Activated CD8-positive, alpha-beta memory T cell treated with anti-CD3 and anti-CD28 coated beads, Interleukin-2, amount 50 U/mL, for 24 hours (primary cell): ENCODE measurements around the gene EYS.
"Not testable (repeated sequence)": the region's sequence is repeated elsewhere in the genome, so short reads cannot be mapped to it uniquely, and the experiment has no call there.

Experiments
- DNase-seq: peaks from one replicate; pipeline ENCODE4 v3.0.0-alpha.2; 2020; ENCODE audit errors: extremely low read depth

Gene EYS

GRCh38 chr6:63899550-63899949 is 1807.5 kb downstream of the EYS start:
- DNase-seq, result no peak

- DNase-seq, result no peak
Measured at GRCh38 chr6:63897952-63898351, 1809.1 kb downstream of the EYS start.

- no peak for DNase-seq
Measured at GRCh38 chr6:63897459-63897858, 1809.6 kb downstream of the EYS start.

GRCh38 chr6:63888416-63888815 is 1818.6 kb downstream of the EYS start:
- no peak for DNase-seq

GRCh38 chr6:63887804-63888203 is 1819.2 kb downstream of the EYS start:
- DNase-seq, result not testable (repeated sequence)

GRCh38 chr6:63887002-63887751 is 1819.8 kb downstream of the EYS start:
- no peak for DNase-seq

- no peak for DNase-seq
Measured at GRCh38 chr6:63886341-63886740, 1820.7 kb downstream of the EYS start.

- no peak for DNase-seq
Measured at GRCh38 chr6:63883597-63883996, 1823.4 kb downstream of the EYS start.

GRCh38 chr6:63882208-63882607 is 1824.8 kb downstream of the EYS start:
- DNase-seq, result no peak

- DNase-seq, result no peak
Measured at GRCh38 chr6:63881791-63882190, 1825.2 kb downstream of the EYS start.

- DNase-seq, result no peak
Measured at GRCh38 chr6:63872233-63872632, 1834.8 kb downstream of the EYS start.

GRCh38 chr6:63868351-63868750 is 1838.7 kb downstream of the EYS start:
- DNase-seq, result no peak

- no peak for DNase-seq
Measured at GRCh38 chr6:63864671-63865318, 1842.2 kb downstream of the EYS start.

GRCh38 chr6:63864061-63864460 is 1843.0 kb downstream of the EYS start:
- no peak for DNase-seq

GRCh38 chr6:63862486-63863198 is 1844.4 kb downstream of the EYS start:
- DNase-seq, result no peak

- DNase-seq, result no peak
Measured at GRCh38 chr6:63859528-63859927, 1847.5 kb downstream of the EYS start.

GRCh38 chr6:63858691-63859090 is 1848.3 kb downstream of the EYS start:
- no peak for DNase-seq

- DNase-seq, result no peak
Measured at GRCh38 chr6:63856271-63856670, 1850.8 kb downstream of the EYS start.

GRCh38 chr6:63844287-63844686 is 1862.7 kb downstream of the EYS start:
- DNase-seq, result no peak

- no peak for DNase-seq
Measured at GRCh38 chr6:63839485-63839884, 1867.5 kb downstream of the EYS start.

GRCh38 chr6:63828678-63829077 is 1878.3 kb downstream of the EYS start:
- not testable (repeated sequence) for DNase-seq

GRCh38 chr6:63824722-63825121 is 1882.3 kb downstream of the EYS start:
- no peak for DNase-seq

- no peak for DNase-seq
Measured at GRCh38 chr6:63821442-63821841, 1885.6 kb downstream of the EYS start.
